Measurements from ENCODE around the gene NFE2L3. TPM values are rescaled to one million over a fixed set of nuclear protein-coding genes. Genes with fewer than 3 reads are reported as not detected.

The NFE2L3 gene
- total and polyA plus RNA-seq, 9 of the 15 experiments (the other 6 are each of a cell fraction or from before 2014, with no cell fraction given) = 2.9 to 16.9 (median 12.4) TPM

- ATAC-seq (no peak), DNase-seq (ENCODE audit: extremely low read depth in 1 of 4, low spot score in 3 of 4) (no peak), FAIRE-seq (no peak)
- Histone ChIP-seq H3K79me2 (ENCODE audit: control insufficient read depth, insufficient read depth, low read length) (peaks cover 53% of the 10 kb centered on the region), H3K36me3 (ENCODE audit: control insufficient read depth, insufficient read depth, low read length) (peaks cover 88% of the 10 kb centered on the region), H3K9me3 (replicated peaks; ENCODE audit: control insufficient read depth, insufficient read depth, low read depth, low read length) (no peaks in the 10 kb centered on the region), H2AFZ (ENCODE audit: low read depth, low read length) (no peak overlapping the region), H3K27me3 (ENCODE audit: control insufficient read depth in 2 of 2, insufficient read depth in 2 of 2, low read length in 2 of 2) (no peaks in the 10 kb centered on the region), H3K27ac (ENCODE audit: extremely low read depth, low read depth, low read length) (no peak overlapping the region), H3K4me1 (replicated peaks in 1 of 2; ENCODE audit: control insufficient read depth in 2 of 2, insufficient read depth in 2 of 2, low read length in 2 of 2) (peaks cover 3 to 30% of the 10 kb centered on the region in 2 experiments; a peak in 3 of 5 replicates), H3K9me1 (ENCODE audit: control insufficient read depth, insufficient read depth, low read length) (no peaks in the 10 kb centered on the region), H4K20me1 (replicated peaks; ENCODE audit: control insufficient read depth, insufficient read depth, low read length) (peaks cover 41% of the 10 kb centered on the region), H3K4me3 (no peak overlapping the region), H3K9ac (ENCODE audit: insufficient read depth in 1 of 2, low read depth in 2 of 2, low read length in 2 of 2) (no peak overlapping the region), H3K4me2 (ENCODE audit: insufficient read depth, low read length) (no peak overlapping the region)
- WGBS (ENCODE audit: insufficient coverage, low coverage, missing lambda C conversion rate) = 83% methylated on average over 7 of the region's 7 CpGs
- CTCF ChIA-PET (ENCODE audit: low intra/inter-chr PET ratio) = interaction anchor here (0.7 kb wide), 1 partner anchor 299 kb away, joined by 4 read pairs; no protein-coding TSS in a partner anchor
- TF ChIP-seq POLR2A (conservative IDR thresholded peaks at IDR 0.05) = no peak
- no peak for TF ChIP-seq NELFE (IDR thresholded peaks at IDR 0.05; ENCODE audit: insufficient read depth, insufficient read length)
- no peak for TF ChIP-seq MEF2A (IDR thresholded peaks at IDR 0.05; ENCODE audit: control insufficient read depth, low read depth, low read length)
- TF ChIP-seq POLR2AphosphoS5 (IDR thresholded peaks at IDR 0.05; ENCODE audit: control insufficient read depth, insufficient read depth, low read depth, low read length) = 0 out of 2 replicates have a peak, but pooled peaks have one; percentile 47
- no peak for TF ChIP-seq ZNF512 (tag; IDR thresholded peaks at IDR 0.05)
- TF ChIP-seq KHSRP (IDR thresholded peaks at IDR 0.05) = 0 out of 2 replicates have a peak, but pooled peaks have one; percentile 38
- peak; percentile 46 for TF ChIP-seq PCBP2 (IDR thresholded peaks at IDR 0.05; ENCODE audit: low read depth, low read length, poor library complexity, severe bottlenecking)
- TF ChIP-seq RBFOX2 (IDR thresholded peaks at IDR 0.05; ENCODE audit: low read depth, low read length) = peak; percentile 58
- peak; percentile 83 for TF ChIP-seq RBM22 (IDR thresholded peaks at IDR 0.05; ENCODE audit: low read depth, low read length, poor library complexity, severe bottlenecking)
- 0 out of 2 replicates have a peak, but pooled peaks have one; percentile 31 for TF ChIP-seq PML (IDR thresholded peaks at IDR 0.05; ENCODE audit: low read length)
- no peak for TF ChIP-seq MECOM (CRISPR knock-in tag; IDR thresholded peaks at IDR 0.05)
- TF ChIP-seq POLR2G (IDR thresholded peaks at IDR 0.05; ENCODE audit: low read depth, low read length) = peak; percentile 57
- intact Hi-C loops (cut with micrococcal nuclease) = no loop called here
- POLR2A ChIA-PET = interaction anchor here (0.6 to 2.4 kb wide), 10 partner anchors 9 to 296 kb away, joined by 3 to 19 read pairs (median 3); partner anchors contain the start of genes CBX3, HNRNPA2B1 and NFE2L3
- no TSS peak for BruUV-seq (replicated peaks)
- in situ Hi-C loops (cut with MboI) = no loop called here
These were observed 39.4 kb downstream of the NFE2L3 start for GRCh38 chr7:26191233-26191973.
